ENCODE results near the gene ADIPOQ. TPM values are rescaled to one million over a fixed set of nuclear protein-coding genes. Genes with fewer than 3 reads are reported as not detected.

The ADIPOQ gene
- total RNA-seq, 1 experiment from 2014 or later = not detected

DNA sequence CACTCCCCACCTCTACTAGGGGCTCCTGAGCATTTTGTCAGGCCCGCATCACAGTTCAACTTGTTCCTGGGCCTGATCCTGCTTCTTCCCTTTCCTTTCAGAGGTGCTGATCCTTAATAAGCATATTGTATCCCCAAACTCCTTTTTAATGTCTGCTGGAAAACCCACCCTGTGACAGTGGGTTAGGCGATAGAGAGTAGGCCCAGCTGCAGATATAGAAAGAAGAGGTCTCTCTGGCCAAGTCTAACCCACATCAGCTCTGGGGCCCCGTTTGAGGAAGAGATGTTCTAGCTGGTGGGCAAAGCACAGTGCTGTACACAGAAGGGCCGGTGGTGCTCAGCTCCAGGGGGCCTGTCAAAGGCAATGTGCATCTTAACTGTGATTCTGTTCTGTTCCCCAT is 53.5 kb downstream of the ADIPOQ start:
- Mint-ChIP-seq H3K4me1 (peaks cover 62 to 69% of the 10 kb centered on the region in 2 experiments), H3K27ac (peak overlapping the region in 1 of 3 experiments; percentile 64; a peak in 3 of 7 replicates), H3K27me3 (ENCODE audit: low read depth) (peaks cover 2% of the 10 kb centered on the region; the same call in 1 of the 2 replicates), H3K36me3 (ENCODE audit: insufficient read depth in 1 of 3, low read depth in 3 of 3) (peaks cover 11 to 19% (median 16%) of the 10 kb centered on the region in 3 experiments), H3K9me3 (peaks cover 16 to 22% of the 10 kb centered on the region in 2 experiments), H3K4me3 (no peak overlapping the region)
- peaks cover 3% of the 10 kb centered on the region for H3K4me1 ChIP-seq (ENCODE audit: insufficient read depth, low read length)
- H3K79me2 ChIP-seq (ENCODE audit: insufficient read depth, low read length) = no peaks in the 10 kb centered on the region
- no peak overlapping the region for H3K4ac ChIP-seq (ENCODE audit: low read depth, low read length)
- no peak overlapping the region for H2BK120ac ChIP-seq (ENCODE audit: low read depth, low read length, poor library complexity, severe bottlenecking)
- H2BK15ac ChIP-seq (ENCODE audit: low read depth, low read length) = no peak overlapping the region
- H3K14ac ChIP-seq (ENCODE audit: insufficient read depth, low read length) = no peak overlapping the region
- no peak overlapping the region for H2BK12ac ChIP-seq (ENCODE audit: insufficient read length, low read depth, low read length)
- H3K56ac ChIP-seq (ENCODE audit: insufficient read length, low read depth, low read length) = no peak overlapping the region
- H3T11ph ChIP-seq (ENCODE audit: low read length) = no peak overlapping the region
- no peak overlapping the region for H3K18ac ChIP-seq (ENCODE audit: insufficient read length, low read depth, low read length)
- H3K27ac ChIP-seq (ENCODE audit: insufficient read length, low read depth, low read length) = no peak overlapping the region
- H3K79me1 ChIP-seq (ENCODE audit: insufficient read depth, low read depth, low read length, poor library complexity, severe bottlenecking) = no peaks in the 10 kb centered on the region
- H2BK20ac ChIP-seq (ENCODE audit: low read depth, low read length, poor library complexity, severe bottlenecking) = no peak overlapping the region
- H4K20me1 ChIP-seq (ENCODE audit: control insufficient read depth, insufficient read depth, insufficient read length) = no peaks in the 10 kb centered on the region
- H3K23me2 ChIP-seq (ENCODE audit: insufficient read length, low read depth, low read length, poor library complexity, severe bottlenecking) = no peaks in the 10 kb centered on the region
- H3K9ac ChIP-seq (ENCODE audit: extremely low read depth, insufficient read length, low read length) = no peak overlapping the region
- TF ChIP-seq, protein P1, sequence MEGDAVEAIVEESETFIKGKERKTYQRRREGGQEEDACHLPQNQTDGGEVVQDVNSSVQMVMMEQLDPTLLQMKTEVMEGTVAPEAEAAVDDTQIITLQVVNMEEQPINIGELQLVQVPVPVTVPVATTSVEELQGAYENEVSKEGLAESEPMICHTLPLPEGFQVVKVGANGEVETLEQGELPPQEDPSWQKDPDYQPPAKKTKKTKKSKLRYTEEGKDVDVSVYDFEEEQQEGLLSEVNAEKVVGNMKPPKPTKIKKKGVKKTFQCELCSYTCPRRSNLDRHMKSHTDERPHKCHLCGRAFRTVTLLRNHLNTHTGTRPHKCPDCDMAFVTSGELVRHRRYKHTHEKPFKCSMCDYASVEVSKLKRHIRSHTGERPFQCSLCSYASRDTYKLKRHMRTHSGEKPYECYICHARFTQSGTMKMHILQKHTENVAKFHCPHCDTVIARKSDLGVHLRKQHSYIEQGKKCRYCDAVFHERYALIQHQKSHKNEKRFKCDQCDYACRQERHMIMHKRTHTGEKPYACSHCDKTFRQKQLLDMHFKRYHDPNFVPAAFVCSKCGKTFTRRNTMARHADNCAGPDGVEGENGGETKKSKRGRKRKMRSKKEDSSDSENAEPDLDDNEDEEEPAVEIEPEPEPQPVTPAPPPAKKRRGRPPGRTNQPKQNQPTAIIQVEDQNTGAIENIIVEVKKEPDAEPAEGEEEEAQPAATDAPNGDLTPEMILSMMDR (conservative IDR thresholded peaks at IDR 0.05) = no peak
- no peak overlapping the region for H3K23ac ChIP-seq (ENCODE audit: insufficient read length, low read depth, low read length)
- no peaks in the 10 kb centered on the region for H3K9me3 ChIP-seq (ENCODE audit: control insufficient read depth, low read depth, low read length)
- H3K27me3 ChIP-seq (ENCODE audit: insufficient read depth, low read length) = no peaks in the 10 kb centered on the region
- no peak overlapping the region for H4K8ac ChIP-seq (replicated peaks; ENCODE audit: insufficient read length, low read depth, low read length)
- no peak for DNase-seq
- H4K5ac ChIP-seq (ENCODE audit: insufficient read length, low read depth, low read length) = no peak overlapping the region
- no peak overlapping the region for H3K4me2 ChIP-seq (ENCODE audit: insufficient read depth, insufficient read length, low read length)
- WGBS (ENCODE audit: extremely low coverage, insufficient read length, low lambda C conversion rate) = no CpG with 5 or more reads among the region's 4 CpGs
- no peak overlapping the region for H2AK5ac ChIP-seq (ENCODE audit: insufficient read length, low read length)
- no peak overlapping the region for H2BK5ac ChIP-seq (ENCODE audit: insufficient read length, low read length)
- no peak overlapping the region for H4K91ac ChIP-seq (ENCODE audit: insufficient read length, low read depth, low read length)
- no peak overlapping the region for H2AFZ ChIP-seq (ENCODE audit: low read length)

Measured in H9 (cell line).